Testis (tissue), 3 donors: ENCODE data around the gene ACOX1. TPM values are rescaled to one million over a fixed set of nuclear protein-coding genes. Genes with fewer than 3 reads are reported as not detected.
"Not testable (repeated sequence)": the region's sequence is repeated elsewhere in the genome, so short reads cannot be mapped to it uniquely, and the experiment has no call there.

Source experiments
- DNase-seq: peaks from one replicate; pipeline ENCODE4 v3.0.0-alpha.2; 2019
- H3K27ac ChIP-seq, 2 donors: fragments of 200-600 bp; sonication (generic); one replicate each; pipeline ENCODE4 v1.5.1; 2019
- H3K27me3 ChIP-seq: fragments of 200-600 bp; sonication (generic); one replicate; pipeline ENCODE4 v1.5.1; 2019
- H3K36me3 ChIP-seq: fragments of 200-600 bp; sonication (generic); one replicate; pipeline ENCODE4 v1.5.1; 2017; ENCODE audit warnings: low read depth; ENCODE audit errors: missing control alignments
- H3K4me1 ChIP-seq: fragments of 200-600 bp; sonication (generic); one replicate; pipeline ENCODE4 v1.5.1; 2019
- H3K4me3 ChIP-seq, 2 donors: fragments of 200-600 bp; sonication (generic); one replicate each; pipeline ENCODE4 v1.5.1; 2017 to 2019
- H3K9me3 ChIP-seq: fragments of 200-600 bp; sonication (generic); one replicate; pipeline ENCODE4 v1.5.1; 2017
- POLR2A ChIP-seq: fragments of 450-650 bp; IDR thresholded peaks from one replicate; pipeline ENCODE4 v1.6.1; 2017; ENCODE audit warnings: antibody characterized with exemption, mild to moderate bottlenecking, moderate library complexity
- WGBS, 2 donors: methylation state at CpG; one replicate each; pipeline ENCODE4 v1.1.5; 2018; 5-methylcytosine and 5-hydroxymethylcytosine counted together
- intact Hi-C: fragments of 100-400 bp; cut with DNase I; formaldehyde crosslinking; loops from one replicate; pipeline ENCODE4 v1.15.1; 2023; ENCODE audit warnings: low total_unique reads
- polyA plus RNA-seq: library from polyadenylated mRNA; stranded (reverse); fragments of 350-450 nt; fragmentation: Illumina TruSeq; extraction: RNeasy Lipid Tissue Mini Kit (QIAGEN cat#74804); gene quantifications from one replicate; pipeline ENCODE4 v1.2.3, GENCODE V29; 2014; ENCODE audit warnings: low read depth, low replicate concordance; ENCODE audit not compliant: insufficient read depth
- total RNA-seq, 2 donors: library from RNA; depleted of rRNA; stranded (reverse); fragments of >200 nt; gene quantifications; one replicate each; pipeline ENCODE4 v1.2.3, GENCODE V29; 2016
- TF ChIP-seq, protein P1 (sequence below), 3 experiments: fragments of 450-650 bp in 2 of 3; fragments of 200-600 bp in 1 of 3; sonication (generic) in 1 of 3; IDR thresholded peaks; one replicate each; pipeline ENCODE4 v1.5.1; 2016 to 2019; ENCODE audit warnings: antibody characterized with exemption in 3 of 3, mild to moderate bottlenecking in 2 of 3, moderate library complexity in 1 of 3

The ACOX1 gene
- total and polyA plus RNA-seq, 3 donors from 2014 or later = 24.1 to 77.7 (median 64.1) TPM

DNA sequence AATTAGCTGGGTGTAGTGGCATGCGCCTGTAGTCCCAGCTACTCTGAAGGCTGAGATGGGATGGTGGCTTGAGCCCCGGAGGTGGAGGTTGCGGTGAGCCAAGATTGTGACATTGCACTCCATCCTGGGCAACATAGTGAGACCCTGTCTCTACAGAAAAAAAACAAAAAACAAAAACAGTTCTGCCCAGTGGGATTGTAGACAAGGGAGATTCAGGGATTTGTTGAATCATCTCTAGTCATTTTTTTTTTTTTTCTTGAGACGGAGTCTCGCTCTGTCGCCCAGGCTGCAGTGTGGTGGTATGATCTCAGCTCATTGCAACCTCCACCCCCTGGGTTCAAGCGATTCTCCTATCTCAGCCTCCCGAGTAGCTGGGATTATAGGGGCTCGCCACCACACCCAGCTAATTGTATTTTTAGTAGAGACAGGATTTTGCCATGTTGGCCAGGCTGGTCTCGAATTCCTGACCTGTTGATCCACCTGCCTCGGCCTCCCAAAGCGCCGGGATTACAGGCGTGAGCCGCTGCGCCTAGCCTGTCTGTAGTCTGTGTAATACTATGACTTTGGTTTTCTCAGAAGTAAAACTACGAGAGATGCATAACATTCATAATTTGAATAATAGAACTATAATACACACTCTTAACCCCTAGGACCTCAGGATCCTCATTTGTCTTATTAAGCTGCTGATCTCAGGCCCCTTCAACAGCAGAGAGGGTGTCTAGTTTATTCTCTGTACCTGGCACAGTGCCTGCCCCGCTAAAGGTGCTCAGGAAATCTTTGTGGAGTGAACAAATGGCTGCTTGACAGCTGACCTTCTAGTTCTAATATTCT, 1.4 kb upstream of the ACOX1 start:
- WGBS, 2 donors = 74 to 76% methylated on average over 18 of the region's 18 CpGs
- H3K27me3 ChIP-seq = no peaks in the 10 kb centered on the region
- peak overlapping the region; percentile 99 for H3K27ac ChIP-seq
- peaks cover 58% of the 10 kb centered on the region for H3K4me1 ChIP-seq
- no peaks in the 10 kb centered on the region for H3K9me3 ChIP-seq
- DNase-seq = no peak
- peak overlapping the region; percentile 76 to 89 for H3K4me3 ChIP-seq
- intact Hi-C loops = no loop called here
- H3K36me3 ChIP-seq = no peaks in the 10 kb centered on the region
- TF ChIP-seq POLR2A = no peak
- TF ChIP-seq, protein P1, sequence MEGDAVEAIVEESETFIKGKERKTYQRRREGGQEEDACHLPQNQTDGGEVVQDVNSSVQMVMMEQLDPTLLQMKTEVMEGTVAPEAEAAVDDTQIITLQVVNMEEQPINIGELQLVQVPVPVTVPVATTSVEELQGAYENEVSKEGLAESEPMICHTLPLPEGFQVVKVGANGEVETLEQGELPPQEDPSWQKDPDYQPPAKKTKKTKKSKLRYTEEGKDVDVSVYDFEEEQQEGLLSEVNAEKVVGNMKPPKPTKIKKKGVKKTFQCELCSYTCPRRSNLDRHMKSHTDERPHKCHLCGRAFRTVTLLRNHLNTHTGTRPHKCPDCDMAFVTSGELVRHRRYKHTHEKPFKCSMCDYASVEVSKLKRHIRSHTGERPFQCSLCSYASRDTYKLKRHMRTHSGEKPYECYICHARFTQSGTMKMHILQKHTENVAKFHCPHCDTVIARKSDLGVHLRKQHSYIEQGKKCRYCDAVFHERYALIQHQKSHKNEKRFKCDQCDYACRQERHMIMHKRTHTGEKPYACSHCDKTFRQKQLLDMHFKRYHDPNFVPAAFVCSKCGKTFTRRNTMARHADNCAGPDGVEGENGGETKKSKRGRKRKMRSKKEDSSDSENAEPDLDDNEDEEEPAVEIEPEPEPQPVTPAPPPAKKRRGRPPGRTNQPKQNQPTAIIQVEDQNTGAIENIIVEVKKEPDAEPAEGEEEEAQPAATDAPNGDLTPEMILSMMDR (IDR thresholded peaks at IDR 0.05) = no peak

DNA sequence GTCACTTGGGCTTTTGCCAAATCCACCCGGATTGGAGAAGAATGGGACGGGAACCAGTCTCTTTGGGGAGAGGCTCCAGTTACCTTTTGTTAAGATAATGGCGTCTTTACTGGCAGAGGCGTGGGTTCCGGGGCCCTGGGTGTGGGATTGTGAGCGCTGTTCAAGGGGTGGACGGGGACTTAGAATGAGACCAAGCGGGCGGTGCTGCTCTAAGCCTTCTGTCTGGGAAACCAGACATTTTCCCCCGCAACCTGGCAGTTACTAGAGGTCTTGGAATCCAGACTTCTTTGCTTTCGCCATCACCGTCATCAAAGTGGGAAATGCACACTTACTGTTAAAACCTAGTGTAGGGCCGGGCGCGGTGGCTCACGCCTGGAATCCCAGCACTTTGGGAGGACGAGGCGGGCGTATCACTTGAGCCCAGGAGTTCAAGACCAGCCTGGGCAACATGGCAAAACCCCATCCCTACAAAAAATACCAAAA, 780 bp upstream of the ACOX1 start:
- 6% methylated on average over 19 of the region's 19 CpGs for WGBS, 2 donors
- no peak for DNase-seq

DNA sequence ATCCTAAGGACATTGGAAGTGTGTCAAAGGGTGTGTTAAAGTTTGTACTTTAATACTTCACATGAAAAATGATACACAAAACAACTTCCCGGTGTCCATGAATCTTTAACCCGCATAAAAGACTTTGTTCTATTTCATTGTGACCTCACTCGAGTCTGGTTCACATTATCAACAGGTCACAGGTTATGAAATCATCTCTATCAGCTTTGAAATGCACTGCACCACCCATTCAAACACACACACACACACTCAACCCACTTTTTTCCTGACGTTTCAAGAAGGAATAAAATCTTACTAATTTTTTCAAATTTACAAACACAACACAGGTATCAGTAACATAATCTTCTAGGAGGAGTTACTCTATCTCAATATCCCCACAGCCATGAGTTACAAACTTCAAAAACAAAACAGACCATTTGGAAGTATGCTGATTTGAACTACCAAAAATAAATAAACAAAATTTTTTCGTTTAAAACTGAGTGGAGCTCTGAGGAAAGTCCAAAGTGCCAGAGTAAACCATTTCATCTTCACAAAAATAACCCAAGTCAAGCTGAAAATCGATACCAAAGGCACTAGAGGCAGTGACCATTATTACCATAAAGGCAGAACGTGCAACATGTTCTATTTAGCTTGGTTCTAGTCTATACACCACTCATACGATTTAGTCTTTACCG, 2.7 kb downstream of the ACOX1 start:
- Histone ChIP-seq H3K27ac (peak overlapping the region in 1 of 2 donors; percentile 54), H3K36me3 (no peaks in the 10 kb centered on the region), H3K27me3 (no peaks in the 10 kb centered on the region), H3K4me3 (no peak overlapping the region), H3K9me3 (no peaks in the 10 kb centered on the region), H3K4me1 (peaks cover 25% of the 10 kb centered on the region)
- no peak for DNase-seq
- WGBS, 2 donors = 55 to 58% methylated on average over 9 of the region's 9 CpGs
- TF ChIP-seq, protein P1 (IDR thresholded peaks at IDR 0.05) = no peak
- TF ChIP-seq POLR2A = no peak
- intact Hi-C loops = no loop called here

More for the DNA sequence above, 780 bp upstream of the ACOX1 start:
- Histone ChIP-seq H3K9me3 (no peaks in the 10 kb centered on the region), H3K36me3 (no peaks in the 10 kb centered on the region), H3K27ac (peak overlapping the region; percentile 99), H3K4me3 (peak overlapping the region; percentile 76 to 89), H3K4me1 (peaks cover 56% of the 10 kb centered on the region), H3K27me3 (no peaks in the 10 kb centered on the region)
- intact Hi-C loops = no loop called here
- TF ChIP-seq, protein P1 (IDR thresholded peaks at IDR 0.05) = no peak
- no peak for TF ChIP-seq POLR2A

DNA sequence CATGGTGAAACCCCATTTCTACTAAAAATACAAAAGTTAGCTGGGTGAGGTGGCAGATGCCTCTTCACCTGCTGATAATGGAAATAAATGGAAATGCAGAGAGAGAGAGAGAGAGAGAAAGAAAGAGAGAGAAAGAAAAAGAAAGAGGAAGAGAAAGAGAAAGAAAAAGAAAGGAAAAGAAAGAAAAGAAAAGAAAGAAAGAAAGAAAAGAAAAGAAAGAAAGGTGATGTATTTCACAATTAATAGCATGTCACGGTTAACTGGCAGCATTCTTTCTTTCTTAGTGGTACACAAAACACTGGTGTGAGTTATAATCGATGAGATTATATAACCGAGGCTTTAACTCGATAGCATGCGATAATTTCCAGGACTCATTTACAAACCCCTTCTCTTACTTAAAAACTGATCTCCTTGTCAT, 3.2 kb downstream of the ACOX1 start:
- 61 to 72% methylated on average over 5 of the region's 5 CpGs for WGBS, 2 donors
- DNase-seq = no peak
- intact Hi-C loops = no loop called here
- no peaks in the 10 kb centered on the region for H3K36me3 ChIP-seq
- peaks cover 20% of the 10 kb centered on the region for H3K4me1 ChIP-seq
- no peaks in the 10 kb centered on the region for H3K9me3 ChIP-seq
- H3K27me3 ChIP-seq = no peaks in the 10 kb centered on the region
- no peak overlapping the region for H3K4me3 ChIP-seq
- TF ChIP-seq, protein P1 (IDR thresholded peaks at IDR 0.05) = no peak
- no peak for TF ChIP-seq POLR2A
- no peak overlapping the region for H3K27ac ChIP-seq

DNA sequence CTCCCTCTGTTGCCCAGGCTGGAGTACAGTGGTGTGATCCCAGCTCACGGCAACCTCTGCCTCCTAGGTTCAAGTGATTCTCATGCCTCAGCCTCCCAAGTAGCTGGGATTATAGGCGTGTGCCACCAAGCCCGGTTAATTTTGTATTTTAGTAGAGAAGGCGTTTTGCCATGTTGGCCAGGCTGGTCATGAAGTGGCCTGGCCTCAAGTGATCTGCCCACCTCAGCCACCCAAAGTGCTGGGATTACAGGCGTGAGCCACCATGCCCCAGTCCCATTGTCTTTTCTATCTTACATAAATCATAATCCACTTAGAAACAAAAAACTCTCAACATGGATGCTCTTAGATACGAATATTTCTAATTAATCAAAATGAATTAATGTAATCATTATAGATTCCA, 3.8 kb downstream of the ACOX1 start:
- WGBS, 2 donors = 88 to 89% methylated on average over 6 of the region's 6 CpGs
- intact Hi-C loops, H3K27ac ChIP-seq, H3K9me3 ChIP-seq, DNase-seq, H3K4me3 ChIP-seq, H3K27me3 ChIP-seq, H3K36me3 ChIP-seq: not testable (repeated sequence)
- peaks cover 17% of the 10 kb centered on the region for H3K4me1 ChIP-seq
